AG09319 (cell line): ENCODE data around the gene NCAN.

Experiments
- DNase-seq: peaks from one replicate; pipeline ENCODE4 v3.0.0-alpha.2; 2010; ENCODE audit warnings: low read depth; ENCODE audit errors: extremely low read depth
- TF ChIP-seq, protein P1 (sequence below): IDR thresholded peaks from 2 replicates; pipeline ENCODE4 v1.5.1; 2011; ENCODE audit warnings: low read depth, mild to moderate bottlenecking, inconsistent platforms, low read length, moderate library complexity

NCAN gene

DNA sequence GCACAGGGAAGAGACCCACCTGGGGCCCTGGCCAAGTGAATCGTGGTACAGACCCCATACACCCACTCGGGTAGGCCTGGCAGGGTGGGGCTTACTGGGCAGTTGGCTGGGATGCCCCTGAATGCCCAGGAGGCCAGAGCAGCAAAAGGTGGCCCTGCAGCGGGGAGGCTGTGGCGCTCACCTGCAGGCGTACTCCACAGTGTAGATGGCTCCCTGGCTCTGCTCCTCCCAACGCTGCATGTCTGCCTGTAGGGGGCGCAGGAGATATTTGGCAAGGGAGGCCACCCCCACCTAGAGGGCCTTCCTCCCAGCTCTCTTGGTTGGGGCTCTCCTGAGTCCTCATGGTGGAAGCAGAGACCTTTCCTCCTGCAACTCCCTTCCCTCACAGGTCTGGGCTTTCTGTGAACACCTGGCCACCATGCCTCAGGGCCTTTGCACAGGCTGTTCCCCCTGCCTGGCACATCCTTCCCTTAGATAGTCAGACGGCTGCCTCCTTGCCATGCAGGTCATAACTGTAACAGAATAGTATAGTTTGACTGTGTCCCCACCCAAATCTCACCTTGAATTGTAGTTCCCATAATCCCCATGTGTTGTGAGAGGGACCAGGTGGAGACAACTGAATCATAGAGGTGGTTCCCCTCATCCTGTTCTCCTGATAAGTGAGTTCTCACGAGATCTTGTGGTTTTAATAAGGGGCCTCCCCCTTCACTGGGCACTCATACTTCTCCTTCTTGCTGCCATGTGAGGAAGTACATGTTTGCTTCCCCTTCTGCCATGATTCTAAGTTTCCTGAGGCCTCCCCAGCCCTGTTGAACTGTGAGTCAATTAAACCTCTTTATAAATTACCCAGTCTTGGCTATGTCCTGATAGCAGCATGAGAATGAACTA is 25.7 kb upstream of the NCAN start:
- TF ChIP-seq, protein P1, sequence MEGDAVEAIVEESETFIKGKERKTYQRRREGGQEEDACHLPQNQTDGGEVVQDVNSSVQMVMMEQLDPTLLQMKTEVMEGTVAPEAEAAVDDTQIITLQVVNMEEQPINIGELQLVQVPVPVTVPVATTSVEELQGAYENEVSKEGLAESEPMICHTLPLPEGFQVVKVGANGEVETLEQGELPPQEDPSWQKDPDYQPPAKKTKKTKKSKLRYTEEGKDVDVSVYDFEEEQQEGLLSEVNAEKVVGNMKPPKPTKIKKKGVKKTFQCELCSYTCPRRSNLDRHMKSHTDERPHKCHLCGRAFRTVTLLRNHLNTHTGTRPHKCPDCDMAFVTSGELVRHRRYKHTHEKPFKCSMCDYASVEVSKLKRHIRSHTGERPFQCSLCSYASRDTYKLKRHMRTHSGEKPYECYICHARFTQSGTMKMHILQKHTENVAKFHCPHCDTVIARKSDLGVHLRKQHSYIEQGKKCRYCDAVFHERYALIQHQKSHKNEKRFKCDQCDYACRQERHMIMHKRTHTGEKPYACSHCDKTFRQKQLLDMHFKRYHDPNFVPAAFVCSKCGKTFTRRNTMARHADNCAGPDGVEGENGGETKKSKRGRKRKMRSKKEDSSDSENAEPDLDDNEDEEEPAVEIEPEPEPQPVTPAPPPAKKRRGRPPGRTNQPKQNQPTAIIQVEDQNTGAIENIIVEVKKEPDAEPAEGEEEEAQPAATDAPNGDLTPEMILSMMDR = peak; percentile 53
- DNase-seq = no peak

DNA sequence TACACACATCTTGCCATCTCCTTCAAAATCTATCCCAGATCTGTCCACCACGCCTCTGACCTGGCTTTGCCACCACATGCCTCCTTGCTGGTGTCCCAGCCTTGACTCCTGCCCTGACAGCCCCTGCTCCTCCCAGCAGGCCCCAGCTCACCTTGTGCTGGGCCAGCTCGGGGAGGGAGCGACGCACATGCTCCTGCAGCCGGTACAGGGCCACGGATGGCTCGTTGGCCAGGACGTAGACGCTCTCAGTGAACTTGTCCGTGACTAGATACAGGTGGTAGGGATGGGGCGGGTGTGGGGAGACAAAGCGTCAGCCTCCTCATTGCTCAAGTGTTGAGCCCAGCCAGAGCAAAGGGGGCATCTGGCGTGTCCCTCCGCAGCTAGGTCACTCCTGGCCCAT is 25.0 kb upstream of the NCAN start:
- TF ChIP-seq, protein P1 = no peak
- DNase-seq = no peak

DNA sequence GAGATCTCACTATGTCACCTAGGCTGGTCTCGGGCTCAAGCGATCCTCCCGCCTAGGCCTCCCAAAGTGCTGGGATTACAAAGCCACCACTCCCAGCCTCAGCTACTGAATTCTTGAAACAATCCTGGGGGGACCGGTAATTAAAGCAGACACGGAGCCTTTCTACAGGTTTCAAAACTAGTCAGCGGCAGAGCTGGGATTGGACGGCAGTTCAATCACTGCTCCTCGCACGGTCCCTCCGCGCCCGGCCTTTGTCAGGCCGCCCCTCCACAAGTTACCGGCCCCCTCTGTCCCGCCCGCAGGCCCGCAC is 20.0 kb upstream of the NCAN start:
- no peak for DNase-seq
- TF ChIP-seq, protein P1 = no peak

DNA sequence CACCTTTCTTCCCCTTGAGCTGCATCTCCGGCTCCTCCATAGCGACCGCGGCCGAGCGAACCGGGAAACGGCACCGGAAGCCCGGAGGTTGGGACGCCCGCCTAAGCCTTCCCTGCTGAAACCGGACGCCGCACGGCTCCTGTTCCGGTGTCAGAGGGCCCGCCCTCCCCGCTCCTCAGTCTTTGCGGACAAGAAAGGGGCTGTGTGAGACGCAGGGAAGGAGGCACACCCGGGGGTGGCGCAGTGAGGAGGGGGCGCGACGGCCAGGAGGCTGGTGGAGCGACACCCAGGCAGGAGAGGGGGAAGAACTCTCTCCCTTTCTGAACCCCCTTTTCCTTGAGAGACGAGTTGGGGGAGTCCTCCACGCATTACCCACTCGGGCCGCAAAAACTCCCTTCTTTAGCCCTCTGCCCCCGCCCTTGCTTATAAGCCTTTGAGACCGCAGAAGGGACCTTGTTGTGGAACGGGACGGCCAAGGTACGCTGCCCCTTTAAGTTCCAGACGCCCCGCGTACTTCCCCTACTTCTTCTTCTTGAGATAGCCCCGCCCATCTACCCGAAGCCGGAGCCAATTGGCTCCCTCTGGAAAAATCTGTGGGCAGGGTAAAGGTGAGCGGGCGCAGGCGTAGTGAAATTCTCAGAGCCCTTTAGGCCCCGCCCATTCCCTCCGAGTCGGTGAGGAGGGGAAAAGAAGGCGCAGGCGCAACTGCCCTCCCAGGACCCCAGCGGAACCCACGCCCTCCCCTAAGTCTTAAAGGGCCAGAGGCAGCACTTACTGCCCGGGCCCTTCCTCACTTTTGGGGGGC is 19.5 kb upstream of the NCAN start, which contains the start of the genes BORCS8 and RFXANK:
BORCS8 (minus strand) TSS at position 75 of the 805 bp plus-strand sequence; CDS start at position 40, 35 bp downstream.
RFXANK (plus strand) TSS at position 181 of the 805 bp plus-strand sequence. CDS start 1,689 bp downstream, outside the sequence.
- TF ChIP-seq, protein P1 = no peak
- DNase-seq = peak; percentile 97

DNA sequence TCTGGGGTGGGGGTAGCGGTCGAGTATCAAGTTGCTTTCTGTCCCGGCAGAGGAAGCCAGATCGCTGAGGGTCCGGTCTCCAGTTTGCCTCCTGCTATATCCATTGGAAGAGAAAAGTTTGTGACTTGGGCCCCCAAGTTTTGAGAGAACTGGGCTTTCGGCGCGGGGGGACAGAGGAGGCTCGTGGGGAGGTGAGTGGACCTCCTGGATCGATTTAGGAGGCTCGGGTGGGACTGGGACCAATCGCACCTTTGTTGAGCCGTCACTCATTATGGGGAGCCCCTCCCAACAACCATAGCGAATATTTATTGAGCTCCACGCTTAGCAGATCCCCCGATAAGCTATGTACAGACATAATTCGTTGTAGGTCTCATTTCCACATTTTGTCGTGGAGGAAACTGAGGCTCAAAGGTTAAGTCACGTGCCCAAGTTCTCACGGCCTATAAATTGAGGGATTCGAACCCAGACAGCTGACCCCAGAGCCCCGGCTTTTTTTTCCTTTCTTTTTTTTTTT is 18.8 kb upstream of the NCAN start:
- TF ChIP-seq, protein P1 = no peak
- DNase-seq = no peak

DNA sequence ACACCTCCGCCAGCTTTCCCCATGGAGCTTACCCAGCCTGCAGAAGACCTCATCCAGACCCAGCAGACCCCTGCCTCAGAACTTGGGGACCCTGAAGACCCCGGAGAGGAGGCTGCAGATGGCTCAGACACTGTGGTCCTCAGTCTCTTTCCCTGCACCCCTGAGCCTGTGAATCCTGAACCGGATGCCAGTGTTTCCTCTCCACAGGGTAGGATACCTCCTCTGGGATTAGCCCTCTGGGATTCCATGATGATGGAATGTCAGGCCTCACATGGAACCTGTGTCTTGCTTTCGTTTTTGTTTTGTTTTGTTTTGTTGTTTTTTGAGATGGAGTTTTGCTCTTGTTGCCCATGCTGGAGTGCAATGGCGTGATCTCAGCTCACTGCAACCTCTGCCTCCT is 17.8 kb upstream of the NCAN start:
- DNase-seq = no peak
- TF ChIP-seq, protein P1 = no peak
